ENCODE results near the gene FKBP7. TPM values are rescaled to one million over a fixed set of nuclear protein-coding genes. Genes with fewer than 3 reads are reported as not detected.
A peak's percentile ranks its signal among the peaks of the same experiment; 100 is the strongest.
"Not testable (repeated sequence)": the region's sequence is repeated elsewhere in the genome, so short reads cannot be mapped to it uniquely, and the experiment has no call there.

Gene FKBP7
- total RNA-seq, 1 donor from 2014 or later, result 1.3 TPM

DNA sequence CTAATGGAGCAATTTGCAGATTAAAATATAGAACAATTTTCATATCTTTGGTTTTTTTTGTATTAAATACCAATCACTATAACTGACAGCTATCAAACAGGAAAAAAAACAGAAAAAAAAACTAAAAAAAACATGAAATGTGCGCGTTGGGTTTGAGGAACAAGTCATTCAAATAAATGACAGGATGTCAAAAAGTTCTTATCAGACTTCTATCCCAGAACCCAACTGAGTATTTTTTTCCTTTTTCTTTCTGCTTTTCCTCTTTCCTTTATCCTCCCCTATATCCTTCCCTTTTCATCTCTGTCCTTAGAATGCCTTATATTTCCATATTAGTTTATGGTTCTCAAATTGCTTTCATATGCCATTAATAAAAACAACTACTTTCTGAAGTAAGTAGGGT, 41.7 kb downstream of the FKBP7 start:
- TF ChIP-seq, protein P1, sequence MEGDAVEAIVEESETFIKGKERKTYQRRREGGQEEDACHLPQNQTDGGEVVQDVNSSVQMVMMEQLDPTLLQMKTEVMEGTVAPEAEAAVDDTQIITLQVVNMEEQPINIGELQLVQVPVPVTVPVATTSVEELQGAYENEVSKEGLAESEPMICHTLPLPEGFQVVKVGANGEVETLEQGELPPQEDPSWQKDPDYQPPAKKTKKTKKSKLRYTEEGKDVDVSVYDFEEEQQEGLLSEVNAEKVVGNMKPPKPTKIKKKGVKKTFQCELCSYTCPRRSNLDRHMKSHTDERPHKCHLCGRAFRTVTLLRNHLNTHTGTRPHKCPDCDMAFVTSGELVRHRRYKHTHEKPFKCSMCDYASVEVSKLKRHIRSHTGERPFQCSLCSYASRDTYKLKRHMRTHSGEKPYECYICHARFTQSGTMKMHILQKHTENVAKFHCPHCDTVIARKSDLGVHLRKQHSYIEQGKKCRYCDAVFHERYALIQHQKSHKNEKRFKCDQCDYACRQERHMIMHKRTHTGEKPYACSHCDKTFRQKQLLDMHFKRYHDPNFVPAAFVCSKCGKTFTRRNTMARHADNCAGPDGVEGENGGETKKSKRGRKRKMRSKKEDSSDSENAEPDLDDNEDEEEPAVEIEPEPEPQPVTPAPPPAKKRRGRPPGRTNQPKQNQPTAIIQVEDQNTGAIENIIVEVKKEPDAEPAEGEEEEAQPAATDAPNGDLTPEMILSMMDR (IDR thresholded peaks at IDR 0.05; ENCODE audit: insufficient read depth, low read length, severe bottlenecking), result no peak
- Histone ChIP-seq H3K27me3 (ENCODE audit: control insufficient read depth, insufficient read depth, low read length) (no peaks in the 10 kb centered on the region), H3K36me3 (ENCODE audit: control insufficient read depth, insufficient read depth, low read length) (peaks cover 1% of the 10 kb centered on the region), H3K4me3 (ENCODE audit: low read depth, low read length) (no peak overlapping the region)
- FAIRE-seq (no peak), DNase-seq (ENCODE audit: low read depth) (no peak)

DNA sequence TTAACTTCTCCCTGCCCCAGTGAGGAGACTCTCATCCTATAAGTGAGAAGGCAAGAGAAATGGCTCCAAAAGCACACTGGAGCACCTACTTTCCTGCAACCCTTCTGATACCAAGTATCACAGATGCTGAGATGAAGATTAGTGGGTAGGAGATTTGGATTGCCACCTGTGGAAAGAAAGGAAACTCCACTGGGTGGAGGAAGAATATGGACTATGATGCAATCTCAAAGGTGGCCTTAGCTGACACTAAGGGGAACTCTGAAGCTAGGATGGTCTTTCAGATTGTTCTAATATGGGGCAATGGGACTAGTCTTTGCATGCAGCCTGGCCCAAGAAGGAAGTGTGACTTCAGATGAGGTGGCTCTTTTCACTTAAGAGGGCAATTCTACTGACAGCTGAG, 49.1 kb downstream of the FKBP7 start:
- DNase-seq (ENCODE audit: low read depth) (no peak), FAIRE-seq (no peak)
- Histone ChIP-seq H3K27me3 (ENCODE audit: control insufficient read depth, insufficient read depth, low read length) (no peaks in the 10 kb centered on the region), H3K4me3 (ENCODE audit: low read depth, low read length) (no peak overlapping the region), H3K36me3 (ENCODE audit: control insufficient read depth, insufficient read depth, low read length) (peaks cover 3% of the 10 kb centered on the region)
- TF ChIP-seq, protein P1 (IDR thresholded peaks at IDR 0.05; ENCODE audit: insufficient read depth, low read length, severe bottlenecking), result no peak

DNA sequence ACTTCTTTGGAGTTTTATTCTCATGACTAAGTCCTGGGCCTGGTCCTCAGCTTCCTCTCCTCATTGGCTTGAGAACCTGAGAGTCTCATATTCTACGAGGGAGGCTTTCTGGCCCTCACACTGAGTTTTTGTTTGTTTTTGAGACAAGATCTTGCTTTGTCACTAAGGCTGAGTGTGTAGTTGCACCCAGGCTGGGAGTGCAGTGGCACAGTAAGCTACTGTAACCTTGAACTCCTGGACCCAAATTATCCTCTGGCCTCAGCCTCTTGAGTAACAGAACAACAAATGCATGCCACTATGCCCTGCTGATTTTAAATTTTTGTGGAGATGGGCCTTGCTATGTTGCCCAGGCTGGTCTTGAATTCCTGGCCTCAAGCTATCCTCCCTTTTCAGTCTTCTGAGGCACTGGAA, 50.0 kb downstream of the FKBP7 start:
- Histone ChIP-seq H3K27me3 (ENCODE audit: control insufficient read depth, insufficient read depth, low read length) (no peaks in the 10 kb centered on the region), H3K36me3 (ENCODE audit: control insufficient read depth, insufficient read depth, low read length) (peaks cover 3% of the 10 kb centered on the region), H3K4me3 (ENCODE audit: low read depth, low read length) (no peak overlapping the region)
- TF ChIP-seq, protein P1 (IDR thresholded peaks at IDR 0.05; ENCODE audit: insufficient read depth, low read length, severe bottlenecking), result no peak
- FAIRE-seq, result no peak
- DNase-seq (ENCODE audit: low read depth), result no peak

DNA sequence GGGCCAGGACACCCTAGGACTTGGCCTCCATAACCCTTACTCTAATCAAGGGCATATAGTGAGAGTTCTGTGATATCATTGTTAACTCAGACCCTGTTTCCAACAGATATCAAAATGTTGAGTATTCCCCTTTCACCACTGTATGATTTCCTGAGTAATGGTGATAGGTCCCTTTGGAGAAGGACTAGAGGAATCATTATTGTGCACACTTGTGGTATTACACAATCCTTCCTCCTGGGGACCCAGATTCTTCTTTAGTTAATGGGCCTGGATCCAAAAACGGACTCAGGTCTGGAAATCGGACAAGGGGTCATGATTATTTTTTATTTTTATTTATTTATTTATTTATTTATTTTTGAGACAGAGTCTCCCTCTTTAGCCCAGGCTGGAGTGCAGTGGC, 50.9 kb downstream of the FKBP7 start:
- Histone ChIP-seq H3K36me3 (ENCODE audit: control insufficient read depth, insufficient read depth, low read length) (peaks cover 3% of the 10 kb centered on the region), H3K4me3 (ENCODE audit: low read depth, low read length) (no peak overlapping the region), H3K27me3 (ENCODE audit: control insufficient read depth, insufficient read depth, low read length) (no peaks in the 10 kb centered on the region)
- no peak for DNase-seq (ENCODE audit: low read depth)
- no peak for FAIRE-seq
- TF ChIP-seq, protein P1 (IDR thresholded peaks at IDR 0.05; ENCODE audit: insufficient read depth, low read length, severe bottlenecking), result no peak

DNA sequence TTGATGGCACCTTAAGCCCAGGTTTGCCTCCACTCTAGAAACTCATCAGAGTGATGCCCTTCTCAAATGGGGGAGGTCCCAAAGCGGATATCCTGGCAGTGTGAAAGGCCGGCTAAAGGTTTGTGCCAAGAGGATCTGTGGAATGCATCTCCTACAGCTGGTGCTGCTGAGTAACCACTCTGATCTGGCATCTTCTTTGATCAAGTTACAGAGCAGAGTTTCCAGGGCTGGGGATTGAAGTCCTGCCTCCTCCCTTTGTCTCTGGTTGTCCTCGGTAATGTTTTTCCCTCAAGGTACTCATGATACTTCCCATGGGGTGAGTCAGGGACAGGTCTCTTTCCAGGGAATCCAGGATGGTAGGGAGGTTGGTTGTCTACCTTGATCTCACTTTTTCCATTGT, 52.0 kb downstream of the FKBP7 start:
- Histone ChIP-seq H3K27me3 (ENCODE audit: control insufficient read depth, insufficient read depth, low read length) (no peaks in the 10 kb centered on the region), H3K4me3 (ENCODE audit: low read depth, low read length) (no peak overlapping the region), H3K36me3 (ENCODE audit: control insufficient read depth, insufficient read depth, low read length) (peaks cover under 1% of the 10 kb centered on the region)
- FAIRE-seq (no peak), DNase-seq (ENCODE audit: low read depth) (no peak)
- TF ChIP-seq, protein P1 (IDR thresholded peaks at IDR 0.05; ENCODE audit: insufficient read depth, low read length, severe bottlenecking), result no peak

DNA sequence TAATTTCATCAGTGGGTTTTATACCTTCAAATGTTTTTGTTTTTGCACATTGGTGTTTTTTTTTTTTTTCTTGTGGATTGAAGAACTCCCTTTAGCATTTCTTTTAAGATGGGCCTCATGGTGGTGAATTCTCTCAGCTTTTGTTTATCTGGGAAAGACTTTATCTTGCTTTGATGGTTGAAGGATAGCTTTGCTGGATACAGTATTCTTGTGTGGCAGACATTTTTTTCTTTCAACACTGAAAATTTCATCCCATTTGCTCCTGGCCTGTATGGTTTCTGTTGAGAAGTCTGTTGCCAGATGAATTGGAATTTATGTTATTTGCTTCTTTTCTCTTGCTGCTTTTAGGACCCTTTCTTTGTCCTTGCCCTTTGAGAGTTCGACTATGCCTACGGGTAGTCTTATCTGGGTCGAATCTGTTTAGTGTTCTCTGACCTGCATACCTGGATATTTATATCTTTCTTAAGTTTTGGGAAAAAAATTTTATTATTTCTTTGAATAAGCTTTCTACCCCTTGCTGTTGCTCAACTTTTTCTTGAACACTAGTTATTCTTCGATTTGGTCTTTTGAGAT, 53.1 kb downstream of the FKBP7 start:
- no peaks in the 10 kb centered on the region for H3K36me3 ChIP-seq (ENCODE audit: control insufficient read depth, insufficient read depth, low read length)
- no peak for DNase-seq (ENCODE audit: low read depth)
- FAIRE-seq, result no peak
- no peak overlapping the region for H3K4me3 ChIP-seq (ENCODE audit: low read depth, low read length)
- TF ChIP-seq, protein P1 (IDR thresholded peaks at IDR 0.05; ENCODE audit: insufficient read depth, low read length, severe bottlenecking), result no peak
- no peaks in the 10 kb centered on the region for H3K27me3 ChIP-seq (ENCODE audit: control insufficient read depth, insufficient read depth, low read length)

DNA sequence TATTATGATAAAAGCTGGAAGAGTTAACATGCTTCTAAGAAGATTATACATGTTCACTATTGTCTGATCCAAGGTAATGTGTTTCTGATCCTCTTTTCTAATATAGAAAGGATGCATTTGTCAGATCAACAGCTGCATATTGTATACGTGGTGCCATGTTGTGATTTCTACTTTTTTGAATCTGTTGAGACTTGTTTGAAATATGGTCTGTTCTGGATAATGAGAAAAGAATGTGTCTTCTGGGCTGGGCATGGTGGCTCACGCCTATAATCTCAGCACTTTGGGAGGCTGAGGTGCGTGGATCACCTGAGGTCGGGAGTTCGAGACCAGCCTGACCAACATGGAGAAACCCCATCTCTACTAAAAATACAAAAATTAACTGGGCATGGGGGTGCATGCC, 54.7 kb downstream of the FKBP7 start:
- peak; percentile 47 for DNase-seq (ENCODE audit: low read depth)
- H3K4me3 ChIP-seq (ENCODE audit: low read depth, low read length); H3K27me3 ChIP-seq (ENCODE audit: control insufficient read depth, insufficient read depth, low read length); H3K36me3 ChIP-seq (ENCODE audit: control insufficient read depth, insufficient read depth, low read length); FAIRE-seq: not testable (repeated sequence)

Data from bronchial epithelial cell (primary cell).